ENCODE results near the gene VANGL1. TPM values are rescaled to one million over a fixed set of nuclear protein-coding genes. Genes with fewer than 3 reads are reported as not detected.

VANGL1 gene
- total RNA-seq, 1 experiment from 2014 or later = 13.6 TPM

DNA sequence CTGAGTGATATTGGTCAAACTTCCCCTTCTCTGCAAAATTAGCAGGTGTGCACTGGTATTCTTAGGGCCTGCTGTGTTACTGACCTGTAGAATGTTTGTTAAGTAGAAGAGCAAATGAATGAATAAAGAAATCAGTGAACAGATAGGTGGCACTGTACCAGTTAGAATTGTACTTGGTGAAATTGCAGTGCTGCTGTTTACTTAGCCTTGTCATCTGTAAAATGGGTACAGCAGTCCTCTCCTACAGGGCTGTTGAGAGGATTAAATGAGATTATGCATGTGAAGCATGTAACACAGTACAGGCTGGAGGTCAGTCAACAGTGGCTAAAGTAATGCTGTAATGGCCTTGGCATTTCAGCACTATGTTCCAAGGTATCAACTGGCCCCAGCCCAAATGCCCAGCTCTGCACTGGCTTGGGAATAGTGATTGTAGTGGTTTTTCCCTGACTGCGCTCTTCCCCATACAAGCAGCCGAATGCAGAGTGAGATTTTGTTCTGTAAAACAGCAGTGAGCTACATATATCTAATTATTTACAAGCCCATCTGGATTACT is 10.5 kb downstream of the VANGL1 start:
- Histone ChIP-seq H3K27me3 (ENCODE audit: insufficient read depth, low read length) (no peaks in the 10 kb centered on the region), H3K9ac (ENCODE audit: extremely low read depth, insufficient read length, low read length) (no peak overlapping the region), H3T11ph (ENCODE audit: low read length) (no peak overlapping the region), H3K79me1 (ENCODE audit: insufficient read depth, low read depth, low read length, poor library complexity, severe bottlenecking) (peaks cover under 1% of the 10 kb centered on the region), H3K9me3 (ENCODE audit: control insufficient read depth, low read depth, low read length) (no peaks in the 10 kb centered on the region), H4K8ac (replicated peaks; ENCODE audit: insufficient read length, low read depth, low read length) (no peak overlapping the region), H2BK120ac (ENCODE audit: low read depth, low read length, poor library complexity, severe bottlenecking) (no peak overlapping the region), H3K23ac (ENCODE audit: insufficient read length, low read depth, low read length) (no peak overlapping the region), H3K56ac (ENCODE audit: insufficient read length, low read depth, low read length) (no peak overlapping the region), H3K79me2 (ENCODE audit: insufficient read depth, low read length) (0 out of 2 replicates have a peak, but pooled peaks cover 4% of the 10 kb centered on the region), H2BK5ac (ENCODE audit: insufficient read length, low read length) (no peak overlapping the region), H2AFZ (ENCODE audit: low read length) (no peak overlapping the region), H2BK20ac (ENCODE audit: low read depth, low read length, poor library complexity, severe bottlenecking) (no peak overlapping the region), H3K14ac (ENCODE audit: insufficient read depth, low read length) (no peak overlapping the region), H3K4ac (ENCODE audit: low read depth, low read length) (no peak overlapping the region), H3K18ac (ENCODE audit: insufficient read length, low read depth, low read length) (no peak overlapping the region), H2AK5ac (ENCODE audit: insufficient read length, low read length) (no peak overlapping the region), H4K20me1 (ENCODE audit: control insufficient read depth, insufficient read depth, insufficient read length) (no peaks in the 10 kb centered on the region), H3K23me2 (ENCODE audit: insufficient read length, low read depth, low read length, poor library complexity, severe bottlenecking) (no peaks in the 10 kb centered on the region), H3K4me2 (ENCODE audit: insufficient read depth, insufficient read length, low read length) (no peak overlapping the region), H2BK15ac (ENCODE audit: low read depth, low read length) (no peak overlapping the region), H4K91ac (ENCODE audit: insufficient read length, low read depth, low read length) (no peak overlapping the region), H2BK12ac (ENCODE audit: insufficient read length, low read depth, low read length) (no peak overlapping the region), H4K5ac (ENCODE audit: insufficient read length, low read depth, low read length) (no peak overlapping the region), H3K27ac (ENCODE audit: insufficient read length, low read depth, low read length) (no peak overlapping the region), H3K4me1 (ENCODE audit: insufficient read depth, low read length) (peaks cover 24% of the 10 kb centered on the region; the same call in 1 of the 2 replicates)
- no peak overlapping the region; a peak in 1 of 7 replicates for H3K27ac Mint-ChIP-seq
- H3K36me3 Mint-ChIP-seq (ENCODE audit: insufficient read depth in 1 of 3, low read depth in 3 of 3) = peaks cover 5 to 22% (median 22%) of the 10 kb centered on the region in 3 experiments
- H3K4me3 Mint-ChIP-seq = no peak overlapping the region
- no CpG with 5 or more reads among the region's 2 CpGs for WGBS (ENCODE audit: extremely low coverage, insufficient read length, low lambda C conversion rate)
- H3K9me3 Mint-ChIP-seq = no peaks in the 10 kb centered on the region
- peaks cover 25 to 40% of the 10 kb centered on the region in 2 experiments for H3K4me1 Mint-ChIP-seq
- DNase-seq = no peak
- TF ChIP-seq, protein P1, sequence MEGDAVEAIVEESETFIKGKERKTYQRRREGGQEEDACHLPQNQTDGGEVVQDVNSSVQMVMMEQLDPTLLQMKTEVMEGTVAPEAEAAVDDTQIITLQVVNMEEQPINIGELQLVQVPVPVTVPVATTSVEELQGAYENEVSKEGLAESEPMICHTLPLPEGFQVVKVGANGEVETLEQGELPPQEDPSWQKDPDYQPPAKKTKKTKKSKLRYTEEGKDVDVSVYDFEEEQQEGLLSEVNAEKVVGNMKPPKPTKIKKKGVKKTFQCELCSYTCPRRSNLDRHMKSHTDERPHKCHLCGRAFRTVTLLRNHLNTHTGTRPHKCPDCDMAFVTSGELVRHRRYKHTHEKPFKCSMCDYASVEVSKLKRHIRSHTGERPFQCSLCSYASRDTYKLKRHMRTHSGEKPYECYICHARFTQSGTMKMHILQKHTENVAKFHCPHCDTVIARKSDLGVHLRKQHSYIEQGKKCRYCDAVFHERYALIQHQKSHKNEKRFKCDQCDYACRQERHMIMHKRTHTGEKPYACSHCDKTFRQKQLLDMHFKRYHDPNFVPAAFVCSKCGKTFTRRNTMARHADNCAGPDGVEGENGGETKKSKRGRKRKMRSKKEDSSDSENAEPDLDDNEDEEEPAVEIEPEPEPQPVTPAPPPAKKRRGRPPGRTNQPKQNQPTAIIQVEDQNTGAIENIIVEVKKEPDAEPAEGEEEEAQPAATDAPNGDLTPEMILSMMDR (conservative IDR thresholded peaks at IDR 0.05) = no peak
- no peaks in the 10 kb centered on the region for H3K27me3 Mint-ChIP-seq (ENCODE audit: low read depth)

Data from H9 (cell line).